AG04449 (cell line): ENCODE results near the gene BEAN1.

ENCODE experiments used
- CTCF ChIA-PET: fragments of 350-600 bp; formaldehyde crosslinking; extraction: SDS; loops from one replicate; lab custom pipeline; 2021; ENCODE audit warnings: antibody characterized with exemption; lab: Yijun Ruan, JAX
- POLR2A ChIA-PET: fragments of 400-600, 350-600 bp; formaldehyde crosslinking; extraction: SDS; loops from one replicate; lab custom pipeline; 2020; ENCODE audit warnings: antibody characterized with exemption, inconsistent platforms; lab: Yijun Ruan, JAX
- DNase-seq: peaks from one replicate; pipeline ENCODE4 v3.0.0-alpha.2; 2010; ENCODE audit warnings: low read depth, low spot score
- H3K4me3 ChIP-seq: 2 replicates; pipeline ENCODE4 v1.5.1; 2011; ENCODE audit warnings: low read depth, mild to moderate bottlenecking, control low read depth, low read length
- TF ChIP-seq, protein P1 (sequence below): IDR thresholded peaks from one replicate; pipeline ENCODE4 v1.5.1; 2011; ENCODE audit warnings: mild to moderate bottlenecking, moderate library complexity, low read length, control low read depth, inconsistent platforms; ENCODE audit not compliant: insufficient read depth; ENCODE audit errors: missing control alignments

BEAN1 gene

DNA sequence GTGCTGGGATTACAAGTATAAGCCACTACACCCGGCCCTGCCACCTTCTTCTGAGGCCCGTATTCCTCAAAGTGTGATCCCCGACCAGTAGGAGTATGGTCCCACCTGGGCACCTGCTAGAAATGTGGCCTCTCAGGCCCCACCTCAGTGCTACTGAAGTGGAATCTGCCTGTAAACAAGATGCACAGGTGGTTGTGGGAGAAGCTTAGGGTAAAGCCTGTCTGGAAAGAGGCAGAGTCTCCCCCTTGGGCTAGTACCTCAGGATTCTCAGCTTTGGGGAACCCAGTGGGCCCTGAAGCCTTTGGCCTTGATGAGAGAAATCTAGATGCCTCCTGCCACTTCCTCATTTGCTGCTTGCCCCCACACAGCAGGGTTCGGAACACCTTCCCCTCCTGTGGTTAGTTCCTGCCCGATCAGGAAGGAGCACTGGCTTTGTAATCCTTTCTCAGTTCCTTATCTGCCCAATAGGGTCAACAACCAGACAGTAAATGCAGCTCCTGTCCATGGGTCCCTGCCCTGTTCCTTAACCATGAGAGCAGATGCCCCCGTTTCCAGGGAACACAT lies 97.6 kb downstream of the BEAN1 start:
- TF ChIP-seq, protein P1, sequence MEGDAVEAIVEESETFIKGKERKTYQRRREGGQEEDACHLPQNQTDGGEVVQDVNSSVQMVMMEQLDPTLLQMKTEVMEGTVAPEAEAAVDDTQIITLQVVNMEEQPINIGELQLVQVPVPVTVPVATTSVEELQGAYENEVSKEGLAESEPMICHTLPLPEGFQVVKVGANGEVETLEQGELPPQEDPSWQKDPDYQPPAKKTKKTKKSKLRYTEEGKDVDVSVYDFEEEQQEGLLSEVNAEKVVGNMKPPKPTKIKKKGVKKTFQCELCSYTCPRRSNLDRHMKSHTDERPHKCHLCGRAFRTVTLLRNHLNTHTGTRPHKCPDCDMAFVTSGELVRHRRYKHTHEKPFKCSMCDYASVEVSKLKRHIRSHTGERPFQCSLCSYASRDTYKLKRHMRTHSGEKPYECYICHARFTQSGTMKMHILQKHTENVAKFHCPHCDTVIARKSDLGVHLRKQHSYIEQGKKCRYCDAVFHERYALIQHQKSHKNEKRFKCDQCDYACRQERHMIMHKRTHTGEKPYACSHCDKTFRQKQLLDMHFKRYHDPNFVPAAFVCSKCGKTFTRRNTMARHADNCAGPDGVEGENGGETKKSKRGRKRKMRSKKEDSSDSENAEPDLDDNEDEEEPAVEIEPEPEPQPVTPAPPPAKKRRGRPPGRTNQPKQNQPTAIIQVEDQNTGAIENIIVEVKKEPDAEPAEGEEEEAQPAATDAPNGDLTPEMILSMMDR = no peak
- H3K4me3 ChIP-seq = no peak overlapping the region
- ChIA-PET POLR2A (no interaction called here), CTCF (no interaction called here)
- DNase-seq = no peak

DNA sequence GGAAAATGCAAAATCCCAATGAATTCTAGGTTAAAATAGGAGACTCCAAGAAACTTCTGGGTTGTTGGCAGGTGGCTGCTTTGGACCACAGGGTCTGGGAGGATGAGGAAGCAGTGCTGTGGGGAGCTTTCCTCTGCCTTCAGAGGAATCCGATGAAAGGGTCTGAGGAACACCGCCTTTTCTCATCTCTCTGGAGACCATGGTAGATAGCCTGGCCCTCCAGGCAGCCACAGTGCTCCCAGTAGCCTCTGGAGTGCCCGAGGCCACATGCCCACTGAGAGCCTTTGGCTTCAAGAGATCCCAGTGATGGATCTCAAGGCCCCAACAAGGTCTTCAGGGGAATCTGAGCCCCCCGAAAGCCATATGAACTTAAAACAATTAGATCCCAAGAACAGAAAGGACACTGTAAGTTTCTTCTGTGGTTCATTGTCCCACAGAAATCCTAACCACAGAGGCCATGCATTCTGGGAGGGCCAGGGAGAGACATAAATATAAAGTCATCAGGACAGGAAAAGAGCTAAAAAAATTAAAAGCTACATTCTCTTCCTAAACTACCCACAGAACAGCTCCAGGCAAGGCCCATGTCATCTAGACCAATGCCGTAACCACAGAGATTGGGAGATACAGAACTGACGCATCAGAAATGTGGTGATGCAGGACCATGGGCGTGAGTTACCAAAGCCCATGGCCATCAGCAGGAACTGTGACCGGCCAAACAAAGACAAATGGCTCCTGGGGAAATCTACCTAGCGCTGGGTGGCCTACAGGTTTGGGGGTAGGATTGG lies 98.5 kb downstream of the BEAN1 start:
- TF ChIP-seq, protein P1 = no peak
- ChIA-PET POLR2A (interaction anchor here (0.8 kb wide), 1 partner anchor 15 kb away, joined by 3 read pairs; no protein-coding TSS in a partner anchor), CTCF (interaction anchor here (0.7 to 1.0 kb wide), 2 partner anchors 10 to 78 kb away, joined by 3 to 4 read pairs; no protein-coding TSS in a partner anchor)
- H3K4me3 ChIP-seq = no peak overlapping the region
- no peak for DNase-seq

DNA sequence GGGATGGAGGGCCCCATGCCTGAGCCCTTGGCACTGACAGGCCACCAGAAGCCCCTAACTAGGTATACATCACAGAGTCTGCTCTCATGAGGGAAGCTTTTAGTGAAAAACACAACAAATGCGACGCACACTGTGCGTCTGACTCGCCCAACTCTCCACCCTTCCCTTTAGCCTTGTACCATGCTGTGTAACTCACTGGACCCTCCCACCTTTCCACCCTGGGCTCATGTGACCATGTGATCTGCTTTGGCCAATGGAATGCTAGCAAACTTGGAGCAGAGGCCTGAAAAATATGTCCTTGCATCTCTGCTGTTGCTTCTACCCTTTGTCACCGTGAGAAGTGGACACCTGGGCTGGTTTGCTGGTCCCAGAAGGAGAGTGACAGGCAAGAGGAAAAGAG lies 101.2 kb downstream of the BEAN1 start:
- no peak for DNase-seq
- H3K4me3 ChIP-seq = no peak overlapping the region
- TF ChIP-seq, protein P1 = no peak
- ChIA-PET CTCF (interaction anchor here (1.4 kb wide), 1 partner anchor 16 kb away, joined by 5 read pairs; no protein-coding TSS in a partner anchor), POLR2A (no interaction called here)

DNA sequence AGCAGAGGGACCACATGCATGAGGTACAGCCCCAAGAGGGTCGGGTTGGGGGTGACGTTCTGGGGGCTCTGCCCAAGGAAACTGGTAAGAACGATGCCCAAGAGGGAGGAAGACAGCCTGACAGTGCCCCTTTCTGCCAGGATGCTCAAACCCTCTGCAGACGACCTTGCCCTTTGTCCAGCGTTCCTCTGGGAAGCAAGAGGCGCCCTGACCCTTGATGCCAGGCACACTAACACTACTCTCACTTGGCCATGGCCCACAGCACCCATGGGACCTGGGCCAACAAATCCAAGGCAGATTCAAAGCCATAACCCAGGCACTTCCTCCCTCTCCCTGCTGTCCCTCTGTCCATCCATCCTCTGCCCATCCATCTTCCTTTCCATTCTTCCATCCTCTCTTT lies 102.4 kb downstream of the BEAN1 start:
- no peak overlapping the region for H3K4me3 ChIP-seq
- DNase-seq = no peak
- ChIA-PET POLR2A (no interaction called here), CTCF (no interaction called here)
- TF ChIP-seq, protein P1 = no peak
